SK-MEL-5 (cell line): ENCODE data around the gene DLGAP4. TPM values are rescaled to one million over a fixed set of nuclear protein-coding genes. Genes with fewer than 3 reads are reported as not detected.

Source experiments
- DNase-seq: peaks from one replicate; pipeline ENCODE4 v3.0.0-alpha.2; 2016; ENCODE audit warnings: low read depth, low spot score
- in situ Hi-C: cut with HindIII; loops from 2 replicates; pipeline ENCODE4 v1.10.0; 2016; ENCODE audit warnings: low sequenced_read_pairs, high pct_unique_total_duplicates, low pct_unique_long_range_greater_than_20kb
- total RNA-seq: library from RNA; depleted of rRNA; stranded (reverse); fragments of >200 nt; shearing (Covaris generic); gene quantifications from 2 replicates; pipeline ENCODE4 v1.2.3, GENCODE V29; 2014

DLGAP4 gene
- total RNA-seq, 1 experiment from 2014 or later, result 14.2 TPM

- in situ Hi-C loops, result no loop called here
- DNase-seq, result no peak
Measured at GRCh38 chr20:36317675-36318074, 11.5 kb downstream of the DLGAP4 start.

DNA sequence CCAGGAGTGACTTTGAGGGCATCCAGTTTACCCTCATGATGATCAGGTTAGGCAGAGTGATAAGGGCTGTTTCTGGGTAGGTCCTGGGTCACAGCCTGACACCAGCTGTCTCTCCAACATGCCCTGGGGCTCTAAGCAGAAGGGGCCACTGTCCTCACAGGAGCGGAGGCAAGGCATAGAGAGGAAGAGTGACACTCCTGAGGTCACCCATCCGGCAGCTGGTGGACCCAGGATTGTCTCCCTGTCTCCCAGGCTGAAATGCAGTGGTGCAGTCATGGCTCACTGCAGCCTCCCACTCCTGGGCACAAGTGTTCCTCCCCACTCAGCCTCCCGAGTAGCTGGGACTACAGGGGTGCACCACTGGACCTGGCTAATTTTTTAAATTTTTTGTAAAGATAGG is 12.0 kb downstream of the DLGAP4 start:
- no peak for DNase-seq
- in situ Hi-C loops, result no loop called here

DNA sequence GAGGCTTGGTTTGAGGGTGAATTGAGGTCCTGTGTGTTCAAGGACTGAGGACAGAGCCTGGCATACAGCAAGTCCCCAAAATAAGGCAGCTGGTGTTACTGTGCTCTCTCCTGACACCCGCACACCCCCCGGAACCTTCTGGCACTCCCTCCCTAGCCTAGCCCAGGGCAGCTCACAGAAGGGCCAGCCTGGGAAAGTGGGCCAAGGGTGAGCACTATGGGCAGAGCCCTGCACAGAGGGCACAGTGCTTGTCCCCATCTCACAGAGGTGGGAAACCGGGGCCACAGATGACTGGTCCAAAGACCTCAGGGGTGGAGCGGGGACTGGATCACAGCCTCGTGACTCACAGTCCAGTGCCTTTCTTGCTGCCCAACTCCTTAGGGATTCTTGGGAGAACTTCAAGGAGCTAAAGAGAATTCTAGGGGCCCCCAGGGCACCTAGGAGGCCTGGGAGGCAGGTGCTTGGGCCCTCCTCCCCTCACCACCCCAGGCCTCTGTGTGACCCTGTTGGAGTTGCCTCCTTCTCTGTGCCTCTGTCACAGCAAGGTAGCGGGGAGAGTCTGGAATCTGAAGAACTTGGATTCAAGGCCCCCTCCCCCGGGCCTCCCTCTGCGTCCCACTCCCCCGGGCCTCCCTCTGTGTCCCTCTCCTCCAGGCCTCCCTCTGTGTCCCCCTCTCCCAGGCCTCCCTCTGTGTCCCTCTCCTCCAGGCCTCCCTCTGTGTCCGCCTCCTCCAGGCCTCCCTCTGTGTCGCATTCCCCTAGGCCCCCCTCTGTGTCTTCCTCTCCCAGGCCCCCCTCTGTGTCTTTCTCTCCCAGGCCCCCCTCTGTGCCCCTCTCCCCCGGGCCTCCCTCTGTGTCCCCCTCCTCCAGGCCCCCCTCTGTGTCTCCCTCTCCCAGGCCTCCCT is 13.5 kb downstream of the DLGAP4 start:
- no peak for DNase-seq
- in situ Hi-C loops, result no loop called here

DNA sequence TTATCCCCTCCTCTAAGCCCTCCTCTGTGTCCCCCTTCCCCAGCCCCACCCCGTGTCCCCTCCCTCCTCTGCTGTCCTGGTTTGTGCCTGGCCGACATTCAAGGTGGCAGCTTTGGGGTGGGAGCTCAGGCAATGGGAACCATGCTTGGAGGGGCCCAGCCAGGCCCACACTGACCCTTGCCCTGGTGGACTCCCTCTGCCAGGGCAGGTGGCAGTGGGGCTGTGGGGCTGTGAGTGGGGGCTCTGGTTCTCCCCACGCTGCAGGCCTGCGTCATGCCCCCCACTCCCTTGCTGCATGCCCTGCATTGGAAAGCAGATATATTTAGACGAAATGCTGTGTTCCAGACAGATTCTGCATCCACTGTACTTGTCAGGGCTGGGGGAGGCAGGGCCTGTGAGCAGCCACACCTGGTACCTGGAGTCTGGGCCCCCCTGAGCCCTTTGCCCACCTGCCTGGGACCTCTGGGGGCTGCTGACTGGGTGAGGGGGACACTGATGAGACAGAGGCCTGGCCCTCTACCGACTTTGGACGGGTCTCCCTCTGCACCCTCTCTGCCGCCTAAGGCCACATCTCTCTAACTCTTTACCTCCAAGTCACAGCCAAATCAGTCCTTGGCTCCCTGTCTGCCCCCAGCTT is 14.2 kb downstream of the DLGAP4 start:
- in situ Hi-C loops, result no loop called here
- no peak for DNase-seq

GRCh38 chr20:36320898-36321695 is 15.0 kb downstream of the DLGAP4 start:
- in situ Hi-C loops, result no loop called here
- no peak for DNase-seq

GRCh38 chr20:36322131-36322530 is 16.0 kb downstream of the DLGAP4 start:
- in situ Hi-C loops, result no loop called here
- no peak for DNase-seq

GRCh38 chr20:36330091-36330490 is 24.0 kb downstream of the DLGAP4 start:
- in situ Hi-C loops, result no loop called here
- DNase-seq, result no peak

DNA sequence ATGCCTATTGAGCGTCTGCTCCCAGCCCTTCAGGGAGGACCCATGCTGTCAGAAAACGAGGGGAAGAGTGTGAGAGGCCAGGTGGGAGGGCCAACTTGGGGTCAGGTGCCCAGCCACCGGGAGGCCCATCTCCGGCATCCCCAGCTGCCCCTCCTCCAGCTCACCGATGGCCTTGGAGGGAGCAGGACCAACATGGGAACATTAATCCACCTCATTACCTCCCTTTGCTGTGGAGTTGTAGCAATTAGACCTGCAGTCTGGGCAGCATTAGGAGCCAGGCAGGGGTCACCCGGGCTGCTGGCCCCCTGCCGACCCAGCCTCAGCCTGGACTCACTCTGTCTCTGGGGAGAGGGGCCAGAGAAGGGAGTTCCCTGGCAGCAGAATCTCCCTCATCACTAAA is 25.1 kb downstream of the DLGAP4 start:
- in situ Hi-C loops, result no loop called here

DNA sequence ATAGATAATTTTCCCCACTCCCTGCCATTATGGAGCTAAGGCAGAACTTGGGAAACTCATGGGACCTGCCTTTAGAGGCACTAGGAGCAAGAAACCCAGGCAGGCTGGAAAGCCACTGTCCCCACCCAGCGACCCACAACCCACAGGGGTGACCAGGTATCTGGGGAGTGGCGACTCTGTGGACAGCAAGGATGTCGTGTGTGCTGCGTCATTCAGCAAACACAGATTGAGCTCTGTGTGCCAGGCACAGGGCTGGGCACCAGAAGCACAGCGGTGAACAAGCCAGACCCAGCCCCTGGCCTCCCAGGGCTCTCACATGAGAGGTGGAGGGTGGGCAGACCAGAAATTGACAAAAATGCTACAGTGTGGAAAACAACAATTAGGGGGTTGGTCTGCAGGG is 27.7 kb downstream of the DLGAP4 start:
- in situ Hi-C loops, result no loop called here
- no peak for DNase-seq

More for the DNA sequence above, 25.1 kb downstream of the DLGAP4 start:
- DNase-seq, result no peak

DNA sequence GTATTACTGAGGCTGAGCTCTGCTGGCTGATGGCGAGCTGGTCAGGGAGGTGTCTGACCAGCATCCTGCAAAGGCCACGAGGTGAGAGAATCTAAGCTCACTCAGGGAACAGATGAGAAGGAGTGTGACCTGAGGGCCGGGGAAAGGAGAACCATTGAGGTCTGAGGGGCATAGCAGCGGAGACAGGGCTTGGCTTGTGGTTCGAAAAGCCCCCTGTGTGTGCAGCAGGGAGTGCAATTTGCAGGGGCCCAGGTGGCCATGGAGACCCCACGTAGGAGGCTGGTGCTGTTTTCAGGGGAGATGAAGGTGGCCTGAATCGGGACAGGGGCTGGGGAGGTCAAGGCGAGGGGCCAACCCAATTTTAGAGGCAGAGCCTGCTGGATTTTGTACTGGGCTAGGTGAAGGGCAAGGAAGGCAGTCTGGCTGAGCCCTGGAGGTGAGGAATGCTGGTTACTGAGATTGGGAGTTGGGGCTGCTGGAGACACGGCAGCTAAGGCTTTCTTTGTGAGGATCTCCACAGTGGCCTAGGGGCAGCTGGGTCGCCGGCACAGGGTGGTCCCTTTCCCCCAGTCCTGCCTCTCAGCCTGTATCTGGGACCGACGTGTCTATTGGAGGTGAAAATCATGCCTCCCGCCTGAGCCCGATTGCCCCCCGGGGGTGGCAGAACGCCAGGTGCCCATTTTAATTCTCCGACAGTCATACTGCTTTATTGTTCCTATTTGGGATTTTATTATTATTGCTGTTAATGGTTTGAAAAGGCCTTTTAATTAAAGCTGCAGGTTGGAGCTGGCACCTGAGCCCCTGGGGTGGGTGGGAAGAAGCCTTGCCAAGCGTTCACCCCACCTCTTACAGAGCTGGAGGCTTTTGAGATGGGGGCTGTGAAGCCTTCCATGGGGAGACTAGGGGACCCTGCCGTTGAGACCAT is 28.4 kb downstream of the DLGAP4 start:
- no peak for DNase-seq
- in situ Hi-C loops, result no loop called here

GRCh38 chr20:36335206-36335870 is 29.2 kb downstream of the DLGAP4 start:
- DNase-seq, result no peak

GRCh38 chr20:36336204-36336603 is 30.1 kb downstream of the DLGAP4 start:
- in situ Hi-C loops, result no loop called here
- no peak for DNase-seq

More at GRCh38 chr20:36335206-36335870, 29.2 kb downstream of the DLGAP4 start:
- in situ Hi-C loops, result no loop called here

DNA sequence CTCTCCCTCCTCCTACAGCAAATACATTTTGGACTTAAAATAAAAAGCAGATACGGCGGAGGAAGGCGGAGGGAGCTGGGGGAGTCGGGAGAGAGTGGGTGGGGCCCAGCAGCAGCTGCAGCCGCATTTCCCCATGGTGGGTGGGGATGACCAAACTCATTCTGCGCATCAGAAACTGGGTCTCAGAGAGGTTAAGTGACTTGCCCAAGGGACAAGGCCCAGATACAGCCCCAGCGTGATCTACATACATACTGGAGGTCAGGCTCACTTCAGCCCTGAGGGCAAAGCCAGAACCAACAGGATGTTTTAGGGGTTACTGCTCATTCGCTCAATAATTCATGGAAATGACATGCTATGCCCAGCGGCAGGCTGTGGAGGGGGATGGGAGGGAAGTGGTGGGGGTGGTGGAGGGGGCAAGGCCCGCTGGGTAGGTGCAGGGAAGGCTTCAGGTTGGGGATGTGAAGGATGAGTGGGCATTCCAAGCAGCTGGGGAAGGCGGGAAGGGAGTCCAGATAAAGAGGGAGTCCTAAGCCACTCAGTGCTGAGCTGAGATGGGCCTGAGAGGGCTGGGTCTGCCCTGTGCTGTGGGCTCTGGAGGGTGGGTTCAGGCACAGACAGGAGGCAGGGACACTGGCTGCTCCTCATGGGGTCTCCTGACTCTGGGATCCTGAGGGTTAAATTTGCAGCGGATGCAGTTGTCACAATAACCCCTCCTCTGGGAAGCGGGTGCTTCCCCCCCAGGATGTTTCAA is 31.0 kb downstream of the DLGAP4 start:
- in situ Hi-C loops, result no loop called here
- DNase-seq, result no peak

GRCh38 chr20:36337886-36338285 is 31.7 kb downstream of the DLGAP4 start:
- in situ Hi-C loops, result no loop called here
- no peak for DNase-seq

DNA sequence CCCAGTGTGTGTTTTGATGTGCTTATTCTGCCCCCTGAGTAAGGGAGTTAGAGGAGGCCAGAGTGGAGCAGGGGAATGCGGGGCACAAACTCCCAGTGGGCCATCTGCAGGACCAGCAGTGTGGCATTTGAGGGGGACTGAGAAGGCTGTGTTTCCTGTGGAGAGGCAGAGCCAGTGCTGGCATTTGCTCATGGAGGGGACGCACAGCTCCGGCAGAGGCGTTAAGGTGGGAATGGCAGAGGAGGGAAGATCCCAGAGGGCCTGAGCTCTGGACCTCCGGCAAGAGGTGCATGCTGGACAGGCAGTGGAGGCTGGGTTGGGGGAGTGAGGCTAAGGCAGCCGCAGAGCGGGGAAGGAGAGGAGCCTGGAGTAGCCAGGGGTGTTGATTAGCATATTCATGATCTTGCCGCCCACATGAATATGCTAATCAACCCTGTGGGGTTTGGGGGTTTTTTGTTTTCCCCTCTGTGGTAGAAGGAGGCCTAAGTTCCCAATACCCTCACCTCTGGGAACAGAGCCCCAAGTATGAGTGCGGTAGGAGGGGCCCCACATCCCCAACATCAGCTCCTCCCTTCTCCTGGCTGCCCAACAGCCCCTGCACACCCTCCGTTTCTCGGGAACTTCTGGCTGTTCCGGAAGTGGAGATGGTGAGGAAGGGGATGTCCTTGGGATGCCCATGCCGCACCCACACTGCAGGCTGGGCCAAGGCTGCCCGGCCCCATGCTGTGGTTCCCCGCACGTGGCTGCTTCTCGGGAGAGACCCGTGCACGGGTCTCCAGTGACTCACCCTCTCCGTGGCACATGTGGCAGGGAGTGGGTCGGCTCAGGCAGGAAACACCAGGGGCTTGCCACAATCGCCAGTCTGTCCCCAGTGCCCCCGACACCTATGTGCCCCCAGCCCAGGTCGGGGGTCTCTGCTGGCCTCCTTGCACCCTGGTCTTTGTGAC is 33.8 kb downstream of the DLGAP4 start:
- DNase-seq, result no peak

More for the DNA sequence above, 33.8 kb downstream of the DLGAP4 start:
- in situ Hi-C loops, result no loop called here
